K562 (cell line): ENCODE measurements around the gene RNF11. TPM values are rescaled to one million over a fixed set of nuclear protein-coding genes. Genes with fewer than 3 reads are reported as not detected.

Experiments
- HIVEP1 ChIP-seq: fragments of 250-450 bp; sonication (Bioruptor Pico); IDR thresholded peaks from 2 replicates; pipeline ENCODE4 v1.4.0; 2020; ENCODE audit warnings: mild to moderate bottlenecking
- HNRNPL ChIP-seq: fragments of 200-400 bp; formaldehyde crosslinking; IDR thresholded peaks from 2 replicates; pipeline ENCODE4 v1.6.1; 2017; ENCODE audit warnings: low read depth, mild to moderate bottlenecking, low read length
- HSF4 ChIP-seq: fragments of 250-450 bp; sonication (Bioruptor Pico); IDR thresholded peaks from 2 replicates; pipeline ENCODE4 v2.1.2; 2022; ENCODE audit warnings: mild to moderate bottlenecking, moderate library complexity, borderline replicate concordance
- KDM2B ChIP-seq: fragments of 250-450 bp; sonication (Bioruptor Pico); IDR thresholded peaks from 2 replicates; pipeline ENCODE4 v1.8.0; 2021; ENCODE audit warnings: mild to moderate bottlenecking, moderate library complexity
- KLF1 ChIP-seq: fragments of 450-650 bp; IDR thresholded peaks from 2 replicates; pipeline ENCODE4 v1.6.1; 2016; ENCODE audit warnings: missing genetic modification characterization, missing compliant biosample characterization
- NR2F6 ChIP-seq: fragments of 450-650 bp; formaldehyde crosslinking; IDR thresholded peaks from 2 replicates; pipeline ENCODE4 v1.4.0; 2020; ENCODE audit warnings: mild to moderate bottlenecking
- POLR3A ChIP-seq: IDR thresholded peaks from 2 replicates; pipeline ENCODE4 v1.6.1; 2011; ENCODE audit warnings: borderline replicate concordance, mild to moderate bottlenecking, moderate library complexity; ENCODE audit not compliant: insufficient read length, insufficient read depth; ENCODE audit errors: extremely low read depth
- PTRF ChIP-seq: fragments of 450-650 bp; IDR thresholded peaks from 2 replicates; pipeline ENCODE4 v1.6.1; 2016; ENCODE audit warnings: mild to moderate bottlenecking, missing genetic modification characterization, missing compliant biosample characterization
- SNIP1 ChIP-seq: fragments of 450-650 bp; IDR thresholded peaks from 2 replicates; pipeline ENCODE4 v1.7.1; 2017; ENCODE audit warnings: low read depth, mild to moderate bottlenecking
- SRSF9 ChIP-seq: fragments of 200-400 bp; formaldehyde crosslinking; IDR thresholded peaks from 2 replicates; pipeline ENCODE4 v1.6.1; 2017; ENCODE audit warnings: low read depth, low read length, borderline replicate concordance
- TCF7 ChIP-seq: sonication (generic); IDR thresholded peaks from 2 replicates; pipeline ENCODE4 v1.6.1; 2016; ENCODE audit warnings: antibody characterized with exemption, borderline replicate concordance
- TSC22D4 ChIP-seq: fragments of 450-650 bp; IDR thresholded peaks from 2 replicates; pipeline ENCODE4 v1.6.1; 2016; ENCODE audit warnings: missing genetic modification characterization, missing biosample characterization, control low read depth
- ZBTB26 ChIP-seq: fragments of 450-650 bp; formaldehyde crosslinking; IDR thresholded peaks from 2 replicates; pipeline ENCODE4 v1.4.0; 2022; ENCODE audit warnings: missing genetic modification characterization
- ZBTB8A ChIP-seq: fragments of 450-650 bp; IDR thresholded peaks from 2 replicates; pipeline ENCODE4 v1.6.1; 2018; ENCODE audit warnings: mild to moderate bottlenecking, moderate library complexity; ENCODE audit not compliant: partially characterized antibody
- ZNF3 ChIP-seq: fragments of 250-450 bp; sonication (Bioruptor Pico); IDR thresholded peaks from 2 replicates; pipeline ENCODE4 v1.5.0; 2021; ENCODE audit warnings: mild to moderate bottlenecking, moderate library complexity
- ZNF57 ChIP-seq: fragments of 450-650 bp; formaldehyde crosslinking; IDR thresholded peaks from 2 replicates; pipeline ENCODE4 v1.4.0; 2020; ENCODE audit warnings: mild to moderate bottlenecking, moderate library complexity
- ZNF639 ChIP-seq, 2 experiments: fragments of 200-800 bp in 1 of 2; sonication (Bioruptor generic) in 1 of 2; sonication (generic) in 1 of 2; formaldehyde crosslinking in 1 of 2; IDR thresholded peaks in 1 of 2; conservative IDR thresholded peaks in 1 of 2; 2 replicates each; pipeline versions ENCODE4 v1.5.0 to v1.6.1; 2016 to 2020; ENCODE audit warnings: missing compliant biosample characterization in 1 of 2, missing genetic modification characterization in 1 of 2, missing genetic modification reagents in 1 of 2
- polyA plus RNA-seq, 8 experiments: library from polyadenylated mRNA; depleted of rRNA in 4 of 8; stranded (reverse) in 5 of 8; unstranded in 3 of 8; fragments of >200 nt; fragmentation: Nextera tagmentation in 2 of 8; fragmentation: Illumina TruSeq in 1 of 8; extraction: Ambion mirVana in 2 of 8; extraction: Trizol in 1 of 8; gene quantifications; 2 replicates each; pipeline versions ENCODE4 v1.2.1 to v1.2.3, GENCODE V29; 2011 to 2014; ENCODE audit warnings: inconsistent platforms in 1 of 8, missing spikeins in 1 of 8
- total RNA-seq, 7 experiments: library from RNA; depleted of rRNA in 6 of 7; stranded (reverse); fragments of >200 nt in 6 of 7; fragmentation: Illumina TruSeq in 2 of 7; extraction: Trizol in 2 of 7; gene quantifications; 2 replicates each; pipeline versions ENCODE4 v1.2.1 to v1.2.3, GENCODE V29; 2011 to 2021; ENCODE audit warnings: low replicate concordance in 1 of 7
- TF ChIP-seq, protein P1 (sequence below): fragments of 450-650 bp; formaldehyde crosslinking; IDR thresholded peaks from 2 replicates; pipeline ENCODE4 v1.4.0; 2020; ENCODE audit warnings: mild to moderate bottlenecking, mixed read lengths
- TF ChIP-seq, protein P2 (sequence below), 2 experiments: IDR thresholded peaks; 2 replicates each; pipeline ENCODE4 v1.6.1; 2011; ENCODE audit warnings: borderline replicate concordance in 1 of 2, control low read depth in 1 of 2, low read depth in 1 of 2, low read length in 1 of 2, mild to moderate bottlenecking in 1 of 2, mixed read lengths in 1 of 2, moderate library complexity in 1 of 2; ENCODE audit not compliant: insufficient read depth in 1 of 2, insufficient read length in 1 of 2, poor library complexity in 1 of 2, severe bottlenecking in 1 of 2; ENCODE audit errors: extremely low read depth in 1 of 2
- TF ChIP-seq, protein P3 (sequence below): IDR thresholded peaks from 3 replicates; pipeline ENCODE4 v1.6.1; 2011; ENCODE audit warnings: borderline replicate concordance, mild to moderate bottlenecking, moderate library complexity; ENCODE audit not compliant: insufficient read length; ENCODE audit errors: extremely low read depth

Gene RNF11
- total and polyA plus RNA-seq, 9 of the 15 experiments (the other 6 are each of a cell fraction or from before 2014, with no cell fraction given): 5.7 to 34.3 (median 23.1) TPM

DNA sequence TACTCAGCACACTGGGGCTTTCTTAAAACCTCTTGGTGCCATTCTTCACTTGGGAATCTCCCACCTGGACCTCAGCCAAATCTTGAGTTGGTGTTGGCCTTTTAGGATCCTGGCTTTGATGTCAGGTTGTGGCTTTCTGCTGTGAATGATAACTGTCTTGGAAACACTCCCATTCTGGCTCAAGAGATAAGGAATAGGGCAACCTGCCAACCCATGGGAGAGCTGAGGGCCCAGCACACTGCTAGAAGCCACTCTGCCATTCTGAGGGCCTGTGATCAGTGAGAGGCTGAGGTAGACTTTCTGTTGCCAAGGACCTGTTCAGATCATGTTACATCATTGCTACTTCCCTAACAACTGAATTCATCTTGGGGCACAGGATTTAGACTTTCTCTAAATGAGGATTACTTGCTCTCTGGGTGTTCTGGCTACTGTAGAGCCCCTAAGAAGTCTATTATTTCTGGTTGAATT, 48.4 kb downstream of the RNF11 start (continued):
- TF ChIP-seq, protein P1, sequence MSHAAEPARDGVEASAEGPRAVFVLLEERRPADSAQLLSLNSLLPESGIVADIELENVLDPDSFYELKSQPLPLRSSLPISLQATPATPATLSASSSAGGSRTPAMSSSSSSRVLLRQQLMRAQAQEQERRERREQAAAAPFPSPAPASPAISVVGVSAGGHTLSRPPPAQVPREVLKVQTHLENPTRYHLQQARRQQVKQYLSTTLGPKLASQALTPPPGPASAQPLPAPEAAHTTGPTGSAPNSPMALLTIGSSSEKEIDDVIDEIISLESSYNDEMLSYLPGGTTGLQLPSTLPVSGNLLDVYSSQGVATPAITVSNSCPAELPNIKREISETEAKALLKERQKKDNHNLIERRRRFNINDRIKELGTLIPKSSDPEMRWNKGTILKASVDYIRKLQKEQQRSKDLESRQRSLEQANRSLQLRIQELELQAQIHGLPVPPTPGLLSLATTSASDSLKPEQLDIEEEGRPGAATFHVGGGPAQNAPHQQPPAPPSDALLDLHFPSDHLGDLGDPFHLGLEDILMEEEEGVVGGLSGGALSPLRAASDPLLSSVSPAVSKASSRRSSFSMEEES (CRISPR knock-in tag): no peak
- TF ChIP-seq SRSF9 (no peak), PTRF (tag) (no peak), HIVEP1 (CRISPR knock-in tag) (no peak), HNRNPL (no peak), KDM2B (no peak), ZNF3 (CRISPR knock-in tag) (no peak), TSC22D4 (no peak), TCF7 (peak; percentile 100), SNIP1 (no peak), KLF1 (peak; percentile 70; the same call in 1 of the 2 replicates), ZNF639 (CRISPR knock-in tag; conservative IDR thresholded peaks at IDR 0.05 in 1 of 2, IDR thresholded peaks at IDR 0.05 in 1 of 2) (peak in 1 of 2 experiments; percentile 88; a peak in 2 of 4 replicates), ZBTB8A (no peak), NR2F6 (CRISPR knock-in tag) (no peak), ZNF57 (CRISPR knock-in tag) (no peak), ZBTB26 (CRISPR knock-in tag) (no peak), POLR3A (no peak), HSF4 (CRISPR knock-in tag) (no peak)
- TF ChIP-seq, protein P2, sequence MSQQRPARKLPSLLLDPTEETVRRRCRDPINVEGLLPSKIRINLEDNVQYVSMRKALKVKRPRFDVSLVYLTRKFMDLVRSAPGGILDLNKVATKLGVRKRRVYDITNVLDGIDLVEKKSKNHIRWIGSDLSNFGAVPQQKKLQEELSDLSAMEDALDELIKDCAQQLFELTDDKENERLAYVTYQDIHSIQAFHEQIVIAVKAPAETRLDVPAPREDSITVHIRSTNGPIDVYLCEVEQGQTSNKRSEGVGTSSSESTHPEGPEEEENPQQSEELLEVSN (IDR thresholded peaks at IDR 0.05; ENCODE audit: borderline replicate concordance in 1 of 2, extremely low read depth in 1 of 2, insufficient read depth in 1 of 2, insufficient read length in 1 of 2, low read depth in 1 of 2, low read length in 1 of 2, poor library complexity in 1 of 2, severe bottlenecking in 1 of 2): no peak
- TF ChIP-seq, protein P3, sequence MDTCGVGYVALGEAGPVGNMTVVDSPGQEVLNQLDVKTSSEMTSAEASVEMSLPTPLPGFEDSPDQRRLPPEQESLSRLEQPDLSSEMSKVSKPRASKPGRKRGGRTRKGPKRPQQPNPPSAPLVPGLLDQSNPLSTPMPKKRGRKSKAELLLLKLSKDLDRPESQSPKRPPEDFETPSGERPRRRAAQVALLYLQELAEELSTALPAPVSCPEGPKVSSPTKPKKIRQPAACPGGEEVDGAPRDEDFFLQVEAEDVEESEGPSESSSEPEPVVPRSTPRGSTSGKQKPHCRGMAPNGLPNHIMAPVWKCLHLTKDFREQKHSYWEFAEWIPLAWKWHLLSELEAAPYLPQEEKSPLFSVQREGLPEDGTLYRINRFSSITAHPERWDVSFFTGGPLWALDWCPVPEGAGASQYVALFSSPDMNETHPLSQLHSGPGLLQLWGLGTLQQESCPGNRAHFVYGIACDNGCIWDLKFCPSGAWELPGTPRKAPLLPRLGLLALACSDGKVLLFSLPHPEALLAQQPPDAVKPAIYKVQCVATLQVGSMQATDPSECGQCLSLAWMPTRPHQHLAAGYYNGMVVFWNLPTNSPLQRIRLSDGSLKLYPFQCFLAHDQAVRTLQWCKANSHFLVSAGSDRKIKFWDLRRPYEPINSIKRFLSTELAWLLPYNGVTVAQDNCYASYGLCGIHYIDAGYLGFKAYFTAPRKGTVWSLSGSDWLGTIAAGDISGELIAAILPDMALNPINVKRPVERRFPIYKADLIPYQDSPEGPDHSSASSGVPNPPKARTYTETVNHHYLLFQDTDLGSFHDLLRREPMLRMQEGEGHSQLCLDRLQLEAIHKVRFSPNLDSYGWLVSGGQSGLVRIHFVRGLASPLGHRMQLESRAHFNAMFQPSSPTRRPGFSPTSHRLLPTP: no peak
